SK-N-MC (cell line): ENCODE results near the gene KNCN.

Source experiments
- DNase-seq: peaks from one replicate; pipeline ENCODE4 v3.0.0-alpha.2; 2011; ENCODE audit warnings: low read depth, low spot score
- H3K27ac ChIP-seq: fragments of 200-600 bp; sonication (generic); 2 replicates; pipeline ENCODE4 v1.5.1; 2016; ENCODE audit warnings: mixed run types
- H3K36me3 ChIP-seq: fragments of 200-600 bp; sonication (generic); 2 replicates; pipeline ENCODE4 v1.6.1; 2017; ENCODE audit warnings: antibody characterized with exemption, low read length, mixed read lengths; ENCODE audit not compliant: insufficient read depth
- H3K4me3 ChIP-seq: fragments of 200-600 bp; sonication (generic); 2 replicates; pipeline ENCODE4 v1.5.1; 2016
- H3K9ac ChIP-seq: fragments of 200-600 bp; sonication (generic); 2 replicates; pipeline ENCODE4 v1.8.0; 2017; ENCODE audit warnings: mixed run types, mixed read lengths; ENCODE audit not compliant: insufficient read length
- H3K9me3 ChIP-seq: fragments of 200-600 bp; sonication (generic); 2 replicates; pipeline ENCODE4 v1.6.1; 2017; ENCODE audit warnings: low read depth, mild to moderate bottlenecking, antibody characterized with exemption, low read length, moderate library complexity, mixed read lengths
- EZH2 ChIP-seq: fragments of 200-600 bp; sonication (generic); IDR thresholded peaks from one replicate; pipeline ENCODE4 v1.6.1; 2017; ENCODE audit warnings: antibody characterized with exemption
- FOXP2 ChIP-seq: optimal IDR thresholded peaks from 2 replicates; pipeline ENCODE3; 2011; ENCODE audit warnings: mild to moderate bottlenecking, moderate library complexity; ENCODE audit not compliant: insufficient read depth; ENCODE audit errors: extremely low read length, control extremely low read depth
- POLR2AphosphoS5 ChIP-seq: IDR thresholded peaks from 2 replicates; pipeline ENCODE4 v1.6.1; 2012; ENCODE audit warnings: mild to moderate bottlenecking, low read depth, low read length, borderline replicate concordance

KNCN gene

DNA sequence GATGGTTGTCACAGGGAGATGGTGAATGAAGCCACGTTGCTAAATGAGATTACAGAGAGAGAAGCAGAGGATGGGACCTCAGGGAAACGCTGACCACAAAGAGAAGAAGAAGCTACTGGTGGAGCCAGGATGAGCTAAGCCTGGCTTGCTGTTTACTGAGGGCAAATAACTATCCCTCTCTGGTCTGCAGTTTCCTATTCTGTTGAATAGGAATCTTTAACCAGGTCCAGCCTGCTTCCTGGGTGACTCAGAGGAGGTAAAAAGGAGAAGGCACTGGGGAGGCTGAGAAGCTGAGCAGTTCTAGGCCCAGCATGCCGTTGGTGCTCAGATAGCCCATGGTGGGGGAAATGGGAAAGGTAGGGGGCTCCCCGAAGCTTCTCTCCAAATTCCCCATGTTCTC, 32.2 kb downstream of the KNCN start:
- TF ChIP-seq FOXP2 (no peak), POLR2AphosphoS5 (no peak), EZH2 (no peak)
- Histone ChIP-seq H3K27ac (no peak overlapping the region), H3K9ac (no peak overlapping the region), H3K4me3 (no peak overlapping the region), H3K9me3 (no peaks in the 10 kb centered on the region), H3K36me3 (no peaks in the 10 kb centered on the region)
- no peak for DNase-seq

DNA sequence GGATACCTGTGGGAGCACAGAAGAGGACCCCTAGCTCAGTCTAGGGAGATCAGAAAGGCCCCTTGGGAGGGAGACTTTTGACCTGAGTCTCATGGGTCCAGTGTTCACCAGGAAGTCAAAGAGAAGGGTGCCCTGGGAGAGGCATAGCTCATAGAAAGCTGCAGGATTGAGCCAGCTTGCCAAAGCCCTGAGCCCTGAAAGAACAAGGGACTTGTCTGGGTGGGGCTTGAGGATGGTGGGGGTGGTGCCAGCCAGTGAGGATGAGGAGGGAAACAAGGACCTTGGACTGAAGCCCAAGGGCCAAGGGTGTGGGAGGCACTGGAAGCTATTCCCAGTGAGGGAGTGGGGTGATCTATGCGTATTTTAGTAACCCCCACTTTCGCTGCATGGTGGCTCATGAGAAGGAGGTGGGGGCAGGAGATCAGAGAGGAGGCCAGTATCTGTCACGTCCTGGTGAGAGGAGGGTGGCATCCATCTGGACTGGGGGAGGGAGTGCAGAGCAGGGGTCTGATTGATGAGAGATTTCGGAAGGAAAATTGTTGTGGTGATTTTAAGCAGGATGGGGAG, 33.4 kb downstream of the KNCN start:
- Histone ChIP-seq H3K36me3 (no peaks in the 10 kb centered on the region), H3K4me3 (no peak overlapping the region), H3K9ac (no peak overlapping the region), H3K27ac (no peak overlapping the region), H3K9me3 (no peaks in the 10 kb centered on the region)
- DNase-seq: no peak
- TF ChIP-seq POLR2AphosphoS5 (no peak), EZH2 (no peak), FOXP2 (no peak)

DNA sequence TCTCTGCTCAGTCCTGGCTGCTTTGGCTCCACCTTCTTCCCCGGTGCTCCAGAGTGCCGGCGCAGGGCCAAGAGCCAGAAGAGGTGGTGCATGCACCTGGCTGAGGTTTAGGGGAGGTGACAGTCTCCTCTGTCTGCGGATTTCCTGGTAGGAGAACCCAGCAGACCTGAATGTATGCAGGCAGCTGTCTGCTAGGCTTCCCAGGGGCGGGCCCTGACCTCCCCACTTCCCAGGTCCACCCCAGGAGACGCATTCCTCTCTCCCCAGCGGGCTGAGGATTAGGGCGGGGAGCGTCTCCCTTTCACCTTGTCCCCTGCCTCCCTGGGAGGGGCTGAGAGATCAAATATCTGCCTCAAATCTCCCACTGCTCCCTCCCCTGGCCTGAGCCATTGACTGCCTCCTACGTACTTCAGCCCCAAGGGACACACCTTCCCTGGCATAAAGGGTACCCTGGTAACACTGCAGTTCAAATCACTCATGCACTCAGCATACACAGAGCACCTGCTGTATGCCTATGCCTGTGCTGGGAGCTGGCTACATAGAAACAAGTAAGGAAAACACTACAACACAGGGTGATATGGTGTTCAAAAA, 34.3 kb downstream of the KNCN start:
- Histone ChIP-seq H3K27ac (no peak overlapping the region), H3K9me3 (no peaks in the 10 kb centered on the region), H3K9ac (no peak overlapping the region), H3K4me3 (no peak overlapping the region), H3K36me3 (no peaks in the 10 kb centered on the region)
- no peak for DNase-seq
- TF ChIP-seq FOXP2 (no peak), POLR2AphosphoS5 (no peak), EZH2 (no peak)

DNA sequence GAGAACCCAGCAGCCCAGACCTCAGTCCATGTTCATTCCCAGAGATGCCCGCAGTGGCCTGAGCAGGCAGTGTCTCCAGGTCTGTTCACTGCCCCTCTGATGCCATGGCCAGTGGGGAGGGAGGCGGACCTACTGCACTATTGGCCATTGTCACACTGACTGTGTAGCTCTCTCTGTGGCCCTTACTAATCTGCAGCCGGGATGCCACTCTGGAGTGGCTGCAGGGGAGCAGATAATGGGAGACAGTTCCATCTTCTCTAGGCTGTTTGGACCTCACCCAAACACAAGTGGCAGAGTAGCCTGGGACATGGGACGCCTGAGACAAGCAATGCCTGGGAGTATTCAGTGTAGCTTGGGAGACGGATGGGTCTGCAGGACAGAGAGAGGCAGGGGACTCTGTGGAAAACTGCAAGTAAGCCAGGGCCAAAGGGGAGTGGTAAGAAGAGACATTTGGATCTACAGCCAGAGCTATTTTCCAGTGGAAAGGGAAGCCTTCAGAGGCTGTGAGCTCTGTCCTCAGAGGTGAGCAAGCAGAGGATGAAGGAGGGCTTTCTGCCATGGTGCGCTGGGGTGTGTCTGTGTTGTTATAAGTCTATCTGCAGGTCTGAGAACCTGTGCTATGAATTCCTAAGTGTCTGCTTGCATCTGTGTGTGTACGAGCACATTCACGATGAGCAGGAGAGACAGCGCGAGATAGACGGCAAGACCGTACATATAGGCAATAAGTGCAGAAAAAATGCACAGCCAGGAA, 35.1 kb downstream of the KNCN start:
- no peaks in the 10 kb centered on the region for H3K36me3 ChIP-seq
- H3K9ac ChIP-seq: no peak overlapping the region
- no peak for DNase-seq
- H3K9me3 ChIP-seq: no peaks in the 10 kb centered on the region
- TF ChIP-seq FOXP2 (no peak), POLR2AphosphoS5 (no peak), EZH2 (no peak)
- H3K27ac ChIP-seq: no peak overlapping the region
- no peak overlapping the region for H3K4me3 ChIP-seq

DNA sequence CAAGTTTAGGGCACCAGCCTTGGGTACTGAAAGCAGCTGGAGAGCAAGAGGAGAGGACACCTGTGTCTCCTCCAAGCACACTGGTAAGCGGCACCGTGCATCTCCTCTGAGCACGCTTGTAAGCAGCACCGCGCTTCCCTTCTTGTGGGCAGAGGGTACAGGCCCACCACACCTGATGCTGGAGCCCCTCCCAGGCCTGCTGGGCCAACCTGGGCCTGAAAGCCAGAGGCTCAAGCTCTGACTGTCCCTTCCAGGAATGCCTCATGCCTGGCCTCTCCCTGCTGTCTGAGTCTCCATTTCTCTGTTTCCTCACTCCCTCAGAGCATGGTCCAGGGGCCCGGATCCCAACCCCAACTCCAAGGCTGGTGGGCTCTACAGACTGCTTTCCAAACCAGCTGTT, 35.9 kb downstream of the KNCN start:
- H3K9ac ChIP-seq: no peak overlapping the region
- no peaks in the 10 kb centered on the region for H3K9me3 ChIP-seq
- no peak for DNase-seq
- H3K4me3 ChIP-seq: no peak overlapping the region
- TF ChIP-seq POLR2AphosphoS5 (no peak), EZH2 (no peak), FOXP2 (no peak)
- H3K36me3 ChIP-seq: no peaks in the 10 kb centered on the region
- H3K27ac ChIP-seq: no peak overlapping the region

GRCh38 chr1:46513536-46513935, 37.9 kb downstream of the KNCN start:
- Histone ChIP-seq H3K27ac (no peak overlapping the region), H3K4me3 (no peak overlapping the region), H3K9me3 (no peaks in the 10 kb centered on the region), H3K9ac (no peak overlapping the region), H3K36me3 (no peaks in the 10 kb centered on the region)
- TF ChIP-seq FOXP2 (no peak), EZH2 (no peak), POLR2AphosphoS5 (no peak)
- DNase-seq: no peak

DNA sequence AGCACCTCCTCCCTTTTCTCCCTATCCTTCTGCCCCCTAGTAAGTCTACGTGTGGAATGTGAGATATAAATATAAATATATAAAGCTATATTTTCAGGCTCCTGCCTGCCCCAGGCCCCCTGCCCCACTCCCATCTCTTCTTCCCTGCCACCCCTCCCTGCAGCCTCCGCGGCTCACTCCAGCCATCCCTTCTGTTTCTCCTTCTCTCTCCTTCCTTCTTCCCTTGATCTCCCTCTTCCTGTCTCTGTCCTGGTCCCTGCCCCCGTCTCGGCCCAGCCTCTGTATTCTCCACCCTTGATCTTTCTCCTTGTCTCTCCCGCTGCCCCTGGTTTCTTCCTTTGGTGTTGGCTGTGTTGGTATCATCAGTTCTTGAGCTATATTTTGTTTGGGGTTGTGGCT, 38.7 kb downstream of the KNCN start:
- H3K27ac ChIP-seq: no peak overlapping the region
- H3K9me3 ChIP-seq: no peaks in the 10 kb centered on the region
- TF ChIP-seq POLR2AphosphoS5 (no peak), FOXP2 (no peak), EZH2 (no peak)
- no peak overlapping the region for H3K4me3 ChIP-seq
- DNase-seq: no peak
- H3K36me3 ChIP-seq: no peaks in the 10 kb centered on the region
- H3K9ac ChIP-seq: no peak overlapping the region

DNA sequence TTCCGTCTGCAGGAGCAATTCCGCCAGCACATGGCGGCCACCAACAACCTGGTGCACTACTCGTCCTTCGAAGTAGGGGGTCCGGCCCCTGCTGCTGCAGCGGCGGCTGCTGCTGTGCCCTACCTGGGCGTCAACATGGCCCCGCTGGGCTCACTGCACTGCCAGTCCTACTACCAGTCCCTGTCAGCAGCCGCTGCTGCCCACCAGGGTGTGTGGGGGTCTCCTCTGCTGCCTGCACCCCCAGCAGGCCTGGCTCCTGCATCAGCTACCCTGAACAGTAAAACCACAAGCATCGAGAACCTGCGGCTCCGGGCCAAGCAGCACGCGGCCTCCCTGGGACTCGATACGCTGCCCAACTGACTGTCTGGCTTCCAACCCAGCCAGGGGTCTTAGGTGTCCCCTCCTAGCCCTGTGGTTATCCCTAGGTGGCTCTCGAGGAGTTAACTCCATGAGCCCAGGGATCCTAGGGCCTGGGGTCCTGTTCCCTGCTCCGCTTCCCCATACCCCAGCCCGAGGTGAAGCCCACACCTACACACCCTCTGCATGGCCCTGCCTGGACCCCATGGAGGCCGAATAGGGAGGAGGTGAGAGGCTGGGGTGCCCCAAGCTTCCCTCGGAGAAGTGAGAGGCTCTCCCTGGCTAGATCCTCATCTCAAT, 39.2 kb downstream of the KNCN start:
- H3K9ac ChIP-seq: no peak overlapping the region
- no peak for DNase-seq
- TF ChIP-seq POLR2AphosphoS5 (no peak), FOXP2 (no peak), EZH2 (no peak)

More for the DNA sequence above, 39.2 kb downstream of the KNCN start:
- Histone ChIP-seq H3K4me3 (no peak overlapping the region), H3K36me3 (no peaks in the 10 kb centered on the region), H3K27ac (no peak overlapping the region), H3K9me3 (no peaks in the 10 kb centered on the region)
